Muscle of back (tissue), 11 donors: ENCODE results near the gene CTRB1. TPM values are rescaled to one million over a fixed set of nuclear protein-coding genes. Genes with fewer than 3 reads are reported as not detected.
"Not testable (repeated sequence)": the region's sequence is repeated elsewhere in the genome, so short reads cannot be mapped to it uniquely, and the experiment has no call there.

Source experiments
- DNase-seq, 3 donors: peaks; one replicate each; pipeline versions ENCODE4 v3.0.0 to v3.0.0-alpha.2; 2013
- polyA plus RNA-seq, 10 donors: library from polyadenylated mRNA; unstranded; fragments of 120-200 nt; gene quantifications; one replicate each; pipeline ENCODE4 v1.2.1, GENCODE V29; 2013; ENCODE audit not compliant: insufficient read length in 10 of 10

The CTRB1 gene
- polyA plus RNA-seq, 10 donors, result 0.22 to 0.74 (median 0.39) TPM; not detected in 5

- DNase-seq, result not testable (repeated sequence)
These were observed 21.8 kb downstream of the CTRB1 start for GRCh38 chr16:75240633-75241032.

GRCh38 chr16:75241412-75241811 is 22.6 kb downstream of the CTRB1 start:
- DNase-seq, result no peak

GRCh38 chr16:75241955-75242354 is 23.2 kb downstream of the CTRB1 start:
- DNase-seq, result no peak

- not testable (repeated sequence) for DNase-seq
These were observed 23.8 kb downstream of the CTRB1 start for GRCh38 chr16:75242436-75243078.

- DNase-seq, result no peak
These were observed 25.0 kb downstream of the CTRB1 start for GRCh38 chr16:75243667-75244224.

- DNase-seq, result no peak
These were observed 25.5 kb downstream of the CTRB1 start for GRCh38 chr16:75244225-75244809.

GRCh38 chr16:75244844-75245758 is 26.3 kb downstream of the CTRB1 start:
- peak; percentile 83 to 92 (median 86) for DNase-seq

- no peak for DNase-seq
These were observed 27.9 kb downstream of the CTRB1 start for GRCh38 chr16:75246504-75247205.

- DNase-seq, result no peak
These were observed 28.5 kb downstream of the CTRB1 start for GRCh38 chr16:75247249-75247648.

- no peak for DNase-seq
These were observed 29.4 kb downstream of the CTRB1 start for GRCh38 chr16:75248142-75248535.

- DNase-seq, result no peak
These were observed 30.0 kb downstream of the CTRB1 start for GRCh38 chr16:75248536-75249380.

- no peak for DNase-seq
These were observed 30.7 kb downstream of the CTRB1 start for GRCh38 chr16:75249441-75249840.

- DNase-seq, result no peak
These were observed 31.5 kb downstream of the CTRB1 start for GRCh38 chr16:75250089-75250808.

GRCh38 chr16:75250809-75251279 is 32.1 kb downstream of the CTRB1 start:
- DNase-seq, result peak in 1 of 3 donors; percentile 69

GRCh38 chr16:75251280-75252048 is 32.7 kb downstream of the CTRB1 start, which contains the start of gene BCAR1:
Gene BCAR1, minus strand, starts transcription at chr16:75251624. Its CDS starts 142 bp downstream, at chr16:75251482.
- peak; percentile 89 to 94 (median 90) for DNase-seq

- DNase-seq, result no peak
These were observed 33.5 kb downstream of the CTRB1 start for GRCh38 chr16:75252049-75252864.

- peak in 2 of 3 donors; percentile 51 to 83 for DNase-seq
These were observed 34.4 kb downstream of the CTRB1 start for GRCh38 chr16:75252946-75253911.
